PC-9 (cell line): Measurements from ENCODE around the gene CDC42BPA.

Source experiments
- CTCF ChIP-seq: fragments of 200-600 bp; sonication (generic); conservative IDR thresholded peaks from 2 replicates; pipeline ENCODE4 v1.6.1; 2017; ENCODE audit warnings: mixed run types, antibody characterized with exemption, mild to moderate bottlenecking, moderate library complexity
- EZH2 ChIP-seq: fragments of 200-600 bp; sonication (generic); IDR thresholded peaks from 2 replicates; pipeline ENCODE4 v1.8.0; 2017; ENCODE audit warnings: antibody characterized with exemption, low read depth

GRCh38 chr1:227234998-227235405 lies 83.3 kb downstream of the CDC42BPA start:
- TF ChIP-seq CTCF (peak; percentile 51), EZH2 (no peak)
